Activated CD8-positive, alpha-beta memory T cell treated with anti-CD3 and anti-CD28 coated beads for 4 hours (primary cell): ENCODE results near the gene FNDC3B.

Source experiments
- DNase-seq, 2 donors: peaks; one replicate each; pipeline ENCODE4 v3.0.0-alpha.2; 2020; ENCODE audit warnings: low read depth in 2 of 2

Gene FNDC3B

GRCh38 chr3:172396400-172396799, 357.0 kb downstream of the FNDC3B start:
- DNase-seq = no peak

GRCh38 chr3:172397716-172398405, 358.5 kb downstream of the FNDC3B start:
- no peak for DNase-seq

GRCh38 chr3:172398484-172398883, 359.1 kb downstream of the FNDC3B start:
- no peak for DNase-seq

GRCh38 chr3:172402090-172402489, 362.7 kb downstream of the FNDC3B start:
- DNase-seq = no peak

GRCh38 chr3:172402892-172403643, 363.7 kb downstream of the FNDC3B start:
- no peak for DNase-seq

GRCh38 chr3:172404237-172404962, 365.0 kb downstream of the FNDC3B start:
- no peak for DNase-seq

- no peak for DNase-seq
Measured at GRCh38 chr3:172405914-172406313, 366.5 kb downstream of the FNDC3B start.

GRCh38 chr3:172407872-172408271, 368.5 kb downstream of the FNDC3B start:
- DNase-seq = no peak

GRCh38 chr3:172410702-172411477, 371.5 kb downstream of the FNDC3B start:
- no peak for DNase-seq

- DNase-seq = no peak
Measured at GRCh38 chr3:172411478-172411947, 372.1 kb downstream of the FNDC3B start.

- no peak for DNase-seq
Measured at GRCh38 chr3:172415323-172415722, 375.9 kb downstream of the FNDC3B start.

GRCh38 chr3:172437713-172438112, 398.3 kb downstream of the FNDC3B start:
- DNase-seq = no peak

GRCh38 chr3:172438186-172438585, 398.8 kb downstream of the FNDC3B start:
- no peak for DNase-seq

- DNase-seq = no peak
Measured at GRCh38 chr3:172441581-172441980, 402.2 kb downstream of the FNDC3B start.

GRCh38 chr3:172442606-172443005, 403.2 kb downstream of the FNDC3B start:
- no peak for DNase-seq

- no peak for DNase-seq
Measured at GRCh38 chr3:172444821-172445220, 405.4 kb downstream of the FNDC3B start.

- DNase-seq = no peak
Measured at GRCh38 chr3:172446198-172446597, 406.8 kb downstream of the FNDC3B start.

GRCh38 chr3:172447611-172448579, 408.5 kb downstream of the FNDC3B start, which contains the start of gene GHSR:
Gene GHSR (minus strand): TSS chr3:172448456. CDS start chr3:172448413, 43 bp downstream.
- no peak for DNase-seq

GRCh38 chr3:172448661-172449465, 409.5 kb downstream of the FNDC3B start:
- DNase-seq = no peak
